GM19438 (cell line): ENCODE results near the gene STEAP3.

Source experiments
- ATAC-seq: cut with Tn5 transposase; IDR thresholded peaks from one replicate; pipeline ENCODE4 v1.9.1; 2021; ENCODE audit warnings: low read depth; ENCODE audit not compliant: unreplicated experiment

The STEAP3 gene

GRCh38 chr2:119245841-119246230 lies 22.2 kb downstream of the STEAP3 start:
- no peak for ATAC-seq

- no peak for ATAC-seq
These were observed 23.5 kb downstream of the STEAP3 start for GRCh38 chr2:119246884-119247843.

- ATAC-seq, result no peak
These were observed 24.2 kb downstream of the STEAP3 start for GRCh38 chr2:119247844-119248271.

GRCh38 chr2:119248311-119248710 lies 24.7 kb downstream of the STEAP3 start:
- ATAC-seq, result no peak

GRCh38 chr2:119248751-119249150 lies 25.1 kb downstream of the STEAP3 start:
- ATAC-seq, result no peak

- no peak for ATAC-seq
These were observed 25.7 kb downstream of the STEAP3 start for GRCh38 chr2:119249311-119249710.

- ATAC-seq, result no peak
These were observed 26.5 kb downstream of the STEAP3 start for GRCh38 chr2:119249855-119250717.

GRCh38 chr2:119250718-119251290 lies 27.2 kb downstream of the STEAP3 start:
- no peak for ATAC-seq

- no peak for ATAC-seq
These were observed 28.0 kb downstream of the STEAP3 start for GRCh38 chr2:119251652-119252051.

- ATAC-seq, result no peak
These were observed 28.8 kb downstream of the STEAP3 start for GRCh38 chr2:119252186-119253113.

- ATAC-seq, result no peak
These were observed 29.6 kb downstream of the STEAP3 start for GRCh38 chr2:119253114-119253702.

GRCh38 chr2:119253760-119254600 lies 30.3 kb downstream of the STEAP3 start:
- no peak for ATAC-seq

- no peak for ATAC-seq
These were observed 31.0 kb downstream of the STEAP3 start for GRCh38 chr2:119254601-119255080.

GRCh38 chr2:119255760-119256581 lies 32.3 kb downstream of the STEAP3 start:
- ATAC-seq, result no peak

GRCh38 chr2:119256582-119256921 lies 32.9 kb downstream of the STEAP3 start:
- ATAC-seq, result no peak

GRCh38 chr2:119257198-119257597 lies 33.6 kb downstream of the STEAP3 start:
- no peak for ATAC-seq

- no peak for ATAC-seq
These were observed 35.7 kb downstream of the STEAP3 start for GRCh38 chr2:119259296-119259860.
